ENCODE results near the gene ITPRID1.

- TF ChIP-seq, protein P1, sequence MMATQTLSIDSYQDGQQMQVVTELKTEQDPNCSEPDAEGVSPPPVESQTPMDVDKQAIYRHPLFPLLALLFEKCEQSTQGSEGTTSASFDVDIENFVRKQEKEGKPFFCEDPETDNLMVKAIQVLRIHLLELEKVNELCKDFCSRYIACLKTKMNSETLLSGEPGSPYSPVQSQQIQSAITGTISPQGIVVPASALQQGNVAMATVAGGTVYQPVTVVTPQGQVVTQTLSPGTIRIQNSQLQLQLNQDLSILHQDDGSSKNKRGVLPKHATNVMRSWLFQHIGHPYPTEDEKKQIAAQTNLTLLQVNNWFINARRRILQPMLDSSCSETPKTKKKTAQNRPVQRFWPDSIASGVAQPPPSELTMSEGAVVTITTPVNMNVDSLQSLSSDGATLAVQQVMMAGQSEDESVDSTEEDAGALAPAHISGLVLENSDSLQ (IDR thresholded peaks at IDR 0.05) = no peak
- TF ChIP-seq POLR2A (conservative IDR thresholded peaks at IDR 0.05) = no peak
- no peak for TF ChIP-seq ZNF830 (CRISPR knock-in tag; IDR thresholded peaks at IDR 0.05)
These were observed 173.3 kb downstream of the ITPRID1 start, which contains the start of gene PPP1R17 for GRCh38 chr7:31687024-31687748.
